Endodermal cell (in vitro differentiated cells): ENCODE measurements around the gene SNX19. TPM values are rescaled to one million over a fixed set of nuclear protein-coding genes. Genes with fewer than 3 reads are reported as not detected.

ENCODE experiments used
- DNase-seq: peaks from one replicate; pipeline ENCODE4 v3.0.0-alpha.2; 2017
- H3K27ac ChIP-seq: 2 replicates; pipeline ENCODE4 v1.5.1; 2013; ENCODE audit warnings: mild to moderate bottlenecking, low read depth, low read length, moderate library complexity
- H3K27me3 ChIP-seq: 2 replicates; pipeline ENCODE4 v1.6.1; 2013; ENCODE audit warnings: mild to moderate bottlenecking, low read length, moderate library complexity; ENCODE audit not compliant: insufficient read depth, control insufficient read depth, poor library complexity, severe bottlenecking
- H3K36me3 ChIP-seq: 2 replicates; pipeline ENCODE4 v1.7.0; 2013; ENCODE audit warnings: mild to moderate bottlenecking, low read length, moderate library complexity; ENCODE audit not compliant: control insufficient read depth, insufficient read depth
- H3K4me1 ChIP-seq: one replicate; pipeline ENCODE4 v1.7.0; 2013; ENCODE audit warnings: low read length; ENCODE audit not compliant: control insufficient read depth, insufficient read depth
- H3K4me3 ChIP-seq: 2 replicates; pipeline ENCODE4 v1.5.1; 2013; ENCODE audit warnings: mild to moderate bottlenecking, low read length, moderate library complexity
- H3K9ac ChIP-seq: 2 replicates; pipeline ENCODE4 v1.6.1; 2013; ENCODE audit warnings: mild to moderate bottlenecking, low read length, moderate library complexity; ENCODE audit not compliant: poor library complexity, severe bottlenecking; ENCODE audit errors: extremely low read depth
- H3K9me3 ChIP-seq: 2 replicates; pipeline ENCODE4 v1.6.1; 2013; ENCODE audit warnings: mild to moderate bottlenecking, low read length, moderate library complexity; ENCODE audit not compliant: control insufficient read depth
- H3K27ac Mint-ChIP-seq: 2 replicates; pipeline ENCODE4 v1.8.0; 2020; ENCODE audit warnings: mixed read lengths
- H3K27me3 Mint-ChIP-seq: 2 replicates; pipeline ENCODE4 v1.8.0; 2021; ENCODE audit warnings: mild to moderate bottlenecking, mixed read lengths; ENCODE audit not compliant: insufficient read depth
- H3K36me3 Mint-ChIP-seq: 2 replicates; pipeline ENCODE4 v1.8.0; 2020; ENCODE audit warnings: low read depth, mixed read lengths
- H3K4me1 Mint-ChIP-seq: 2 replicates; pipeline ENCODE4 v1.8.0; 2020; ENCODE audit warnings: mixed read lengths
- H3K4me3 Mint-ChIP-seq: 2 replicates; pipeline ENCODE4 v1.8.0; 2020; ENCODE audit warnings: mild to moderate bottlenecking, moderate library complexity, mixed read lengths
- H3K9me3 Mint-ChIP-seq: 2 replicates; pipeline ENCODE4 v1.8.0; 2020; ENCODE audit warnings: mild to moderate bottlenecking, mixed read lengths
- WGBS, 2 experiments: methylation state at CpG; one replicate each; pipeline versions ENCODE4 v1.1.5 to v1.1.7; 2013; ENCODE audit warnings: missing lambda C conversion rate in 2 of 2, mixed read lengths in 1 of 2; ENCODE audit not compliant: insufficient coverage in 1 of 2, insufficient read length in 1 of 2; 5-methylcytosine and 5-hydroxymethylcytosine counted together
- total RNA-seq, 2 donors: library from RNA; stranded (reverse); fragmentation: NEBNext Ultra II Directional in 1 of 2; extraction: Animal tissue kit (Norgen Biotek cat#: 25700) in 1 of 2; gene quantifications; 2 replicates in 1 of 2; 3 replicates in 1 of 2; pipeline ENCODE4 v1.2.1, GENCODE V29; 2021
- TF ChIP-seq, protein P1 (sequence below): fragments of 200-600 bp; sonication (generic); conservative IDR thresholded peaks from 2 replicates; pipeline ENCODE4 v1.5.0; 2021; ENCODE audit warnings: antibody characterized with exemption, mild to moderate bottlenecking

The SNX19 gene
- total RNA-seq, 2 donors from 2014 or later = 32.3 to 37.5 TPM

DNA sequence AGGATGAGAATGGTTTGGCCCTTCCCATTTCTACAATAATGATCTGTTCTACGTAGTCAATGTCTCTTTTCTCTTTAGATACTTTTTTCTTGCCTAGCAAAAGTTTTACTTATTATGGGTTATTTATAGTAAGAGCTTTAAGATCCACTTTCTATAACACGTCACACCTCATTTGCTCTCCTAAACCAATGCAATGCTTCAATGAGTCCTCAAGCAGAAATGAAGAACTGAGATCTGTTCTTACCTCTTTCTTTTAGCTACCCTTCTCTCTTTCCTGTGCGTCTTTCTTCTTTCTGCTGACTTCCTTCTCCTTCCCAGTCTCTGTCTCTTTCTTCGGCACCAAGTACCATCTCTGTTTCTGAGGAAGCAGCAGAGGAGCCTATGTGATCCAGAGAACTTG is 61.8 kb downstream of the SNX19 start:
- no peak overlapping the region for H3K4me3 Mint-ChIP-seq
- Histone ChIP-seq H3K9me3 (no peaks in the 10 kb centered on the region), H3K36me3 (no peaks in the 10 kb centered on the region), H3K27me3 (no peaks in the 10 kb centered on the region), H3K27ac (no peak overlapping the region), H3K4me1 (no peaks in the 10 kb centered on the region), H3K9ac (no peak overlapping the region), H3K4me3 (no peak overlapping the region)
- no peaks in the 10 kb centered on the region for H3K4me1 Mint-ChIP-seq
- no peaks in the 10 kb centered on the region for H3K27me3 Mint-ChIP-seq
- DNase-seq = no peak
- peaks cover 15% of the 10 kb centered on the region for H3K9me3 Mint-ChIP-seq
- no peak overlapping the region for H3K27ac Mint-ChIP-seq
- TF ChIP-seq, protein P1, sequence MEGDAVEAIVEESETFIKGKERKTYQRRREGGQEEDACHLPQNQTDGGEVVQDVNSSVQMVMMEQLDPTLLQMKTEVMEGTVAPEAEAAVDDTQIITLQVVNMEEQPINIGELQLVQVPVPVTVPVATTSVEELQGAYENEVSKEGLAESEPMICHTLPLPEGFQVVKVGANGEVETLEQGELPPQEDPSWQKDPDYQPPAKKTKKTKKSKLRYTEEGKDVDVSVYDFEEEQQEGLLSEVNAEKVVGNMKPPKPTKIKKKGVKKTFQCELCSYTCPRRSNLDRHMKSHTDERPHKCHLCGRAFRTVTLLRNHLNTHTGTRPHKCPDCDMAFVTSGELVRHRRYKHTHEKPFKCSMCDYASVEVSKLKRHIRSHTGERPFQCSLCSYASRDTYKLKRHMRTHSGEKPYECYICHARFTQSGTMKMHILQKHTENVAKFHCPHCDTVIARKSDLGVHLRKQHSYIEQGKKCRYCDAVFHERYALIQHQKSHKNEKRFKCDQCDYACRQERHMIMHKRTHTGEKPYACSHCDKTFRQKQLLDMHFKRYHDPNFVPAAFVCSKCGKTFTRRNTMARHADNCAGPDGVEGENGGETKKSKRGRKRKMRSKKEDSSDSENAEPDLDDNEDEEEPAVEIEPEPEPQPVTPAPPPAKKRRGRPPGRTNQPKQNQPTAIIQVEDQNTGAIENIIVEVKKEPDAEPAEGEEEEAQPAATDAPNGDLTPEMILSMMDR = no peak
- H3K36me3 Mint-ChIP-seq = no peaks in the 10 kb centered on the region
- 91 to 100% methylated on average over 1 to 3 of the region's 4 CpGs for WGBS, 2 experiments

DNA sequence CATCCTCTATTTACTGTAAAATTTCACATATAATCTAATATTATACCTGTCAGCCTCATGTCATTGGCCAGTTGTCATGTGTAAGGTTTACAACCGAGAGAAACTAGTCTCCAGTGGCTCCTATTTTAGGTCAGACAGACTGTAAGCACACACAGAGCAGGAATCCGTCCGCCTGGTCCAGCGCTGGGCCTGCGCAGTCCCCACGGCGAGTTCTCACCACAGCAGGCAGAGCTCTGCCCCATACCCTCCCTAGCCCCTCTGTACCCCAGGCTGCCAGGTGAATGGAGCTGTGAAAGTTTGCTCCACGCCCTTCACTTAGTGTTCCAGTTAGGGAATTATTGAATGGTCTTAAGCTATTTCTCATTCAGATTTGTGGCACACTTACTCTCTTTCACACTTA is 63.7 kb downstream of the SNX19 start:
- Histone ChIP-seq H3K9ac (no peak overlapping the region), H3K4me1 (no peaks in the 10 kb centered on the region), H3K27ac (no peak overlapping the region), H3K4me3 (no peak overlapping the region), H3K36me3 (no peaks in the 10 kb centered on the region), H3K27me3 (no peaks in the 10 kb centered on the region), H3K9me3 (no peaks in the 10 kb centered on the region)
- no peaks in the 10 kb centered on the region for H3K27me3 Mint-ChIP-seq
- H3K4me1 Mint-ChIP-seq = no peaks in the 10 kb centered on the region
- H3K9me3 Mint-ChIP-seq = peaks cover 15% of the 10 kb centered on the region
- no peaks in the 10 kb centered on the region for H3K36me3 Mint-ChIP-seq
- H3K4me3 Mint-ChIP-seq = no peak overlapping the region
- DNase-seq = no peak
- 76% methylated on average over 8 of the region's 8 CpGs; no CpG with 5 or more reads in 1 of the 2 experiments for WGBS, 2 experiments
- TF ChIP-seq, protein P1 = no peak
- H3K27ac Mint-ChIP-seq = no peak overlapping the region

DNA sequence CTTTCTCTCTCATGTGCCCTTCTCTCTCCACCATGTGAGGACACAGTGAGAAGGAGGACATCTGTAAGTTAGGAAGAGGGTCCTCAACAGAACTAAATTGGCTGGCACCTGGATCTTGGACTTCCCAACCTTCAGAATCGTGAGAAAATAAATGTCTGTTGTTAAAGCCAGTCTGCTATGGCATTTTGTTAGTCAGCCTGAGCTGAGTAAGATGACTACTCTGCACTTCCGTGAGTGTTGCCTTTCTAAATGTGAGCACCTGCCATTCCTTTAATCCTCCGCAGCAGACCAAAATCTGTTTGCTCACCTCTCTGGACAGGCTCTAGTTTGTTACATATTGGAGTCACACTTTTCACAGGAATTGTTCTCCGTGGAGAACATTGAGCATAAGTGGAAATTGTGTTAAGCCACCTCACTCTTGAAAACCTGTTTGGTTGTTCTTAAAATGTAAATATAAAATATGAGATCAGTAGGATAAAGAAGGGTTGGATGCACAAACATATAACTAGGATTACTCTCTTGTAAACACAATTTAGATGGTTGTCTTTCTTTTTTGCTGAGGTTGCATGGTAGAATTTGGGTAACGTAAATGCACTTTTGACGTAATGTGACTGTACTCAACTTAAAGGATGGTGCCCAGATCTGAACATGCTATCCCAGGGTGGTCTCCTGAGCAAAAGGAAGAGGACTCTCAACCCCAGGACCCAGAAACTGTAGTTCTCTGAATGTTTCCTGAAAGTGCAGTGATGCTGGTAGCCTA is 65.9 kb downstream of the SNX19 start:
- no peaks in the 10 kb centered on the region for H3K4me1 Mint-ChIP-seq
- H3K27me3 ChIP-seq = no peaks in the 10 kb centered on the region
- no peaks in the 10 kb centered on the region for H3K27me3 Mint-ChIP-seq
- H3K4me3 ChIP-seq = no peak overlapping the region
- H3K4me3 Mint-ChIP-seq = no peak overlapping the region
- H3K36me3 Mint-ChIP-seq = no peaks in the 10 kb centered on the region
- H3K4me1 ChIP-seq = no peaks in the 10 kb centered on the region
- H3K27ac Mint-ChIP-seq = no peak overlapping the region
- no peaks in the 10 kb centered on the region for H3K36me3 ChIP-seq
- WGBS, 2 experiments = 92 to 96% methylated on average over 3 to 6 of the region's 6 CpGs
- H3K27ac ChIP-seq = no peak overlapping the region
- H3K9me3 Mint-ChIP-seq = peaks cover 5% of the 10 kb centered on the region
- DNase-seq = no peak
- H3K9me3 ChIP-seq = no peaks in the 10 kb centered on the region
- H3K9ac ChIP-seq = no peak overlapping the region
- TF ChIP-seq, protein P1 = no peak
